ENCODE results near the gene PHYHIPL. TPM values are rescaled to one million over a fixed set of nuclear protein-coding genes. Genes with fewer than 3 reads are reported as not detected.

The PHYHIPL gene
- total and polyA plus RNA-seq, 2 of the 8 experiments (the other 6 are each of a cell fraction or from before 2014, with no cell fraction given), result 0.23 to 0.48 TPM

DNA sequence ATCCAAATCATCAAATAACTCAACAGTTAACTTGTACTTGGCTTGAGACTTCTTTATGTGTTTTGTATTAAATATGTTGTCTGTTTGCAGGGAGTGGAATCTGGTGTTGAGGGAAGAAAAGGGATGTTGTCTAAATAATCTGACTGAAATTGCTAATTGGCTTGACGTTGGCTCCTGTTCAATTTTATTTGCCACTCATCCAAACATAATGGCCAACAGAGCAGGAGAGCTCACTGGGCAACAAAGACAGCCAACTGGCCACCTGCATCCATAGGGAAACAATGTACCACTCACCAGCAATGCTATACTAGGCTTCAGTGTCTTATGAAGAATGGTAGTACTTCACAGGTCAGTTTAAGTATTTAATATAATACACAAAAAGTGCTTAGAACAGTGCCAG is 105.4 kb downstream of the PHYHIPL start (continued):
- no peak for TF ChIP-seq PHF8 (conservative IDR thresholded peaks at IDR 0.05; ENCODE audit: low read depth, low read length)
- TF ChIP-seq, protein P1, sequence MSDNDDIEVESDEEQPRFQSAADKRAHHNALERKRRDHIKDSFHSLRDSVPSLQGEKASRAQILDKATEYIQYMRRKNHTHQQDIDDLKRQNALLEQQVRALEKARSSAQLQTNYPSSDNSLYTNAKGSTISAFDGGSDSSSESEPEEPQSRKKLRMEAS (IDR thresholded peaks at IDR 0.05), result no peak
